Neuronal stem cell (in vitro differentiated cells): Measurements from ENCODE around the gene NKD2.
A peak's percentile ranks its signal among the peaks of the same experiment; 100 is the strongest.

Source experiments
- DNase-seq: peaks from one replicate; pipeline ENCODE4 v3.0.0-alpha.2; 2013; ENCODE audit warnings: low spot score
- H2AFZ ChIP-seq: one replicate; pipeline ENCODE4 v1.6.1; 2013; ENCODE audit warnings: mild to moderate bottlenecking, low read length, inconsistent platforms
- H2AK5ac ChIP-seq: 2 replicates; pipeline ENCODE4 v1.6.1; 2013; ENCODE audit warnings: low read depth, mild to moderate bottlenecking, inconsistent platforms, low read length, moderate library complexity, mixed read lengths
- H2BK120ac ChIP-seq: 2 replicates; pipeline ENCODE4 v1.6.1; 2013; ENCODE audit warnings: low read depth, mild to moderate bottlenecking, inconsistent platforms, low read length, moderate library complexity, mixed read lengths
- H2BK12ac ChIP-seq: one replicate; pipeline ENCODE4 v1.6.1; 2013; ENCODE audit warnings: low read length, inconsistent platforms
- H2BK15ac ChIP-seq: 2 replicates; pipeline ENCODE4 v1.6.1; 2013; ENCODE audit warnings: mild to moderate bottlenecking, low read length, inconsistent platforms, mixed read lengths
- H2BK5ac ChIP-seq: one replicate; pipeline ENCODE4 v1.6.1; 2013; ENCODE audit warnings: inconsistent platforms, mild to moderate bottlenecking, low read length, moderate library complexity
- H3K14ac ChIP-seq: one replicate; pipeline ENCODE4 v1.6.1; 2013; ENCODE audit warnings: low read length, inconsistent platforms
- H3K18ac ChIP-seq: 2 replicates; pipeline ENCODE4 v1.6.1; 2013; ENCODE audit warnings: low read length, inconsistent platforms
- H3K23ac ChIP-seq: 2 replicates; pipeline ENCODE4 v1.6.1; 2013; ENCODE audit warnings: low read depth, mild to moderate bottlenecking, mixed read lengths, low read length, inconsistent platforms; ENCODE audit not compliant: poor library complexity
- H3K27ac ChIP-seq: replicated peaks from 3 replicates; pipeline ENCODE4 v1.5.1; 2013; ENCODE audit warnings: low read length, inconsistent platforms
- H3K27me3 ChIP-seq, 3 experiments: 2 replicates each; pipeline ENCODE4 v1.6.1; 2013; ENCODE audit warnings: low read length in 3 of 3, mild to moderate bottlenecking in 2 of 3, inconsistent platforms in 1 of 3, low read depth in 1 of 3, mixed read lengths in 1 of 3, moderate library complexity in 1 of 3; ENCODE audit not compliant: control insufficient read depth in 3 of 3, insufficient read depth in 3 of 3
- H3K36me3 ChIP-seq, 2 donors: replicated peaks in 1 of 2; 2 replicates each; pipeline ENCODE4 v1.6.1; 2013; ENCODE audit warnings: low read length in 2 of 2; ENCODE audit not compliant: control insufficient read depth in 2 of 2, insufficient read depth in 2 of 2
- H3K4ac ChIP-seq: 2 replicates; pipeline ENCODE4 v1.6.1; 2013; ENCODE audit warnings: inconsistent platforms, mild to moderate bottlenecking, low read length, moderate library complexity
- H3K4me1 ChIP-seq, 2 donors: 1 replicate in 1 of 2; 2 replicates in 1 of 2; pipeline ENCODE4 v1.6.1; 2013; ENCODE audit warnings: low read length in 2 of 2, low read depth in 1 of 2; ENCODE audit not compliant: control insufficient read depth in 2 of 2, insufficient read depth in 1 of 2
- H3K4me2 ChIP-seq: one replicate; pipeline ENCODE4 v1.6.1; 2013; ENCODE audit warnings: mild to moderate bottlenecking, low read length, inconsistent platforms; ENCODE audit not compliant: insufficient read depth, poor library complexity, severe bottlenecking
- H3K4me3 ChIP-seq, 2 donors: 2 replicates each; pipeline ENCODE4 v1.5.1; 2013; ENCODE audit warnings: low read length in 2 of 2, mild to moderate bottlenecking in 2 of 2, inconsistent platforms in 1 of 2, moderate library complexity in 1 of 2
- H3K79me1 ChIP-seq: one replicate; pipeline ENCODE4 v1.6.1; 2013; ENCODE audit warnings: low read depth, mild to moderate bottlenecking, inconsistent platforms, low read length, moderate library complexity
- H3K9ac ChIP-seq: one replicate; pipeline ENCODE4 v1.6.1; 2013; ENCODE audit warnings: mild to moderate bottlenecking, low read depth, low read length, inconsistent platforms; ENCODE audit not compliant: poor library complexity
- H3K9me3 ChIP-seq, 2 donors: replicated peaks in 1 of 2; 2 replicates each; pipeline versions ENCODE3 to v1.6.1; 2013; ENCODE audit warnings: low read length in 2 of 2, mild to moderate bottlenecking in 2 of 2, inconsistent platforms in 1 of 2, low read depth in 1 of 2, mixed read lengths in 1 of 2, moderate library complexity in 1 of 2; ENCODE audit not compliant: control insufficient read depth in 2 of 2, insufficient read depth in 1 of 2
- H4K8ac ChIP-seq: one replicate; pipeline ENCODE4 v1.6.1; 2013; ENCODE audit warnings: low read depth, mild to moderate bottlenecking, inconsistent platforms, low read length, moderate library complexity
- H4K91ac ChIP-seq: one replicate; pipeline ENCODE4 v1.6.1; 2013; ENCODE audit warnings: low read length, low read depth, mild to moderate bottlenecking, inconsistent platforms; ENCODE audit not compliant: poor library complexity
- WGBS, 2 donors: extraction: QIAGEN DNeasy Blood & Tissue Kit; methylation state at CpG; one replicate each; pipeline ENCODE4 v1.1.7; 2013; ENCODE audit warnings: missing lambda C conversion rate in 2 of 2, mixed read lengths in 1 of 2; ENCODE audit not compliant: insufficient read length in 2 of 2, insufficient replicate concordance in 1 of 2; ENCODE audit errors: extremely low coverage in 2 of 2; 5-methylcytosine and 5-hydroxymethylcytosine counted together

Gene NKD2

DNA sequence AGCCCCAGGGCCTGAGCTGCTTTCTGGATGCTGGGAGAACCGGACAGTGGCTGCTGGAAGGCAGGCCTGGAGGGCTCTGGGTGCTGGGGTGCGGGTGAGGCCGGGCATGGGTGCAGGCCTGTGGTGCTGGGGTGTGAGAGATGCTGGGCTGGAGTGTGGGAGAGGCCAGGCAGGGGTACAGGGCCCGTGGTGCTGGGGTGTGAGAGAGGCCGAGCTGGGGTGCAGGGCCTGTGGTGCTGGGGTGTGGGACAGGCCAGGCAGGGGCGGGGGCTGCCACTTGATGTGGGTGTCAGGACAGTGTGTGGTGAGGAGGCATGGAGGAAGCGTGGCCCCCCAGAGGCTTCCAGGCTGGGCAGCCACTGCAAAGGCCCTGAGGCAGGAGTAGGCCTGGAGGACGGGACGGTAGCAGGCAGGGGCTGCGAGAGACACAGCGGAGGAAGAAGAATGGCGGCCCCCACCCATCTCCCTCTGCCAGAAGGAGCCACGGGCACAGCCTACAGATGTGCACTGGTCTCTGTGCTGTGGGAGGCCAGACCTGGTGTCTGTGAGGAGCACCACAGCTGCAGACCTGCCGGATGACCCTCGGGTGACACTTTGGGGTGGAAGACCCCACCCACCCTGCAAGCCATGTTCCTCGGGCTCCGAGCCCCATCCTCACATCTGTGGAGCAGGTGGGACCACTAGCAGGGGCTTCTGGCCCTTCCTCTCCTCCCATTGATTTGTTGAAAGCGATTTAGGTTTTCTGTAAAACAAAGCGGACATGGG, 9.3 kb downstream of the NKD2 start:
- H3K27ac ChIP-seq, result no peak overlapping the region
- no peaks in the 10 kb centered on the region for H3K27me3 ChIP-seq
- peak overlapping the region; percentile 76 for H3K18ac ChIP-seq
- H3K4me1 ChIP-seq, result peaks cover 10 to 11% of the 10 kb centered on the region in 2 donors
- DNase-seq, result no peak
- H4K91ac ChIP-seq, result no peak overlapping the region
- peak overlapping the region; percentile 31 for H3K23ac ChIP-seq
- no peak overlapping the region for H2BK120ac ChIP-seq
- no CpG with 5 or more reads among the region's 19 CpGs for WGBS, 2 donors
- H3K14ac ChIP-seq, result peak overlapping the region; percentile 21
- H4K8ac ChIP-seq, result no peak overlapping the region
- peak overlapping the region; percentile 70 for H3K9ac ChIP-seq
- no peak overlapping the region for H3K4me3 ChIP-seq
- H2BK5ac ChIP-seq, result peak overlapping the region; percentile 30
- peak overlapping the region; percentile 30 for H2BK15ac ChIP-seq
- no peaks in the 10 kb centered on the region for H3K9me3 ChIP-seq
- peaks cover 6% of the 10 kb centered on the region for H3K79me1 ChIP-seq
- H3K36me3 ChIP-seq, result no peaks in the 10 kb centered on the region
- peak overlapping the region; percentile 58 for H2BK12ac ChIP-seq
- H2AFZ ChIP-seq, result no peak overlapping the region
- no peak overlapping the region for H3K4me2 ChIP-seq
- peak overlapping the region; percentile 53 for H3K4ac ChIP-seq
- peak overlapping the region; percentile 63 for H2AK5ac ChIP-seq

DNA sequence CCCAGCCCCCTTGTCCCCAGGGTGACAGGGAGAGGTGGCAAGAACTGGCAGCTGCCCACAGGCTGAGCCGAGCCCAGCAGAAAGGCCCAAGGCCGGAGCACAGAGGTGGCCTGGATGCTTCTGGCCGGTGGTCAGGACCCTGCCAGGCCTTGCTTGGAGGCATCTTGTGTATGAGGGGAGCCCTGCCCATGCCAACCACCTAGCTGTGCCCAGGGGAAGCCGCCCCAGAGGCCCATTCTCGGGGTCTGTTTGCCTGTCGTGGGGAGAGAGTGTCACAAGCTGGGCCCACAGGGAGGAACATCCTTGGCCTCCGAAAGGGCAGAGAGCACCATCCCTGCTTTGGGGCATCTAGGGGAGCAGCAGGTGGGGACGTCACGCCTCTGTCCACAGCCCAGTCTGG, 10.0 kb downstream of the NKD2 start:
- Histone ChIP-seq H2BK5ac (peak overlapping the region; percentile 39), H3K9me3 (no peaks in the 10 kb centered on the region), H3K23ac (peak overlapping the region; percentile 12), H3K4me2 (no peak overlapping the region), H3K27ac (no peak overlapping the region), H4K91ac (no peak overlapping the region), H2BK12ac (no peak overlapping the region), H3K4me1 (peaks cover 10 to 11% of the 10 kb centered on the region in 2 donors), H3K9ac (no peak overlapping the region), H2BK15ac (peak overlapping the region; percentile 67), H3K79me1 (peaks cover 3% of the 10 kb centered on the region), H4K8ac (no peak overlapping the region), H2AK5ac (peak overlapping the region; percentile 14), H3K36me3 (no peaks in the 10 kb centered on the region), H3K4ac (peak overlapping the region; percentile 23), H3K4me3 (no peak overlapping the region), H3K27me3 (no peaks in the 10 kb centered on the region), H3K18ac (peak overlapping the region; percentile 76), H3K14ac (no peak overlapping the region), H2AFZ (no peak overlapping the region), H2BK120ac (no peak overlapping the region)
- WGBS, 2 donors, result no CpG with 5 or more reads among the region's 9 CpGs
- no peak for DNase-seq

DNA sequence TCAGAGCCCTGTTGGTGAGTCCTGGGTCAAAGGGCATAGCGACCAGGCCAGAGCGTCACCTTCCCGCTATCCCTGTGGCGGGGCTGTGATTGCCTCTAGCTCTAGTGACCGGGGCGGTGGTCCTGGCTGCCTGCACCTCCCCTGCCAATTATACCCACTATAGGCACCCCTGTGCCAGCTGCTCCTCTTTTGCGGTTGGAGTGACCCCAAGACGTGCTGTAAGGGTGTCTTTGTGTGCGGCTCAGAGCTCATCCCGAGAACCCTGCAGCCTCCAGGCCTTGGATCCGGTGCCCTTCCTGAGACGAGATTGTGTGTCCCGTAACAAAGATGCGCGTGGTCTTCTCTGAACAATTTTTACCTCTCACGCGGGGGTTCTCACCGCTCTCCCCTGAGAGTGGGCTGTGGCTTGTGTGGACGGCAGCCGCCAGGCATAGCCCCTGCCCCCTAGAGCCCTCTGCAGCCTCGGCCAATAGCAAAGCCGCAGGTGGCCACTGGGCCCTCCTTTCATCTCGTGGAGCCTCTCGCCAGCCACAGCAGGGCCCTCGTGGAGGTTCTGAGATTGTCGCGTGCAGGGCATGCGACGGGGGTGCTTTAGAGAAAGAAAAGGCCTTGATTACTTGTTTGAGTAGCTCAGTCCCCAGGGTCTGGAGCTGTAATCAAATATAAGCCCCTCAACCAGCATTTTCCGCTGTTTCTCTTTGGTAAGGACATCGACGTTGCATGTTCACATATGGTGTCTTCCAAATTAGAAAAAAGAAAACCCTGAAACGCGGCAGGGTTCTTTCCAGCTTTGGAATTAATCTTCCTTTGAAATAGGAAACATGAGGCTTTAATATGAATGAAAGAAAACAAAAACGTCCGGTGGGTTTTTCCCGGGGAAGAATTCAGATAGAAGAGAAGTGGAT, 10.7 kb downstream of the NKD2 start:
- Histone ChIP-seq H3K4me3 (no peak overlapping the region), H3K27me3 (no peaks in the 10 kb centered on the region), H2BK5ac (peak overlapping the region; percentile 39), H3K79me1 (peaks cover 3% of the 10 kb centered on the region), H3K14ac (no peak overlapping the region), H3K4me1 (peaks cover 10 to 11% of the 10 kb centered on the region in 2 donors), H2BK15ac (no peak overlapping the region), H3K27ac (no peak overlapping the region), H3K36me3 (no peaks in the 10 kb centered on the region), H3K4me2 (no peak overlapping the region), H2AK5ac (peak overlapping the region; percentile 14), H3K9ac (no peak overlapping the region), H3K18ac (no peak overlapping the region), H3K23ac (no peak overlapping the region), H2AFZ (peak overlapping the region; percentile 49), H2BK120ac (no peak overlapping the region), H4K8ac (no peak overlapping the region), H4K91ac (no peak overlapping the region), H3K4ac (no peak overlapping the region), H2BK12ac (no peak overlapping the region), H3K9me3 (no peaks in the 10 kb centered on the region)
- DNase-seq, result no peak
- WGBS, 2 donors, result no CpG with 5 or more reads among the region's 37 CpGs

DNA sequence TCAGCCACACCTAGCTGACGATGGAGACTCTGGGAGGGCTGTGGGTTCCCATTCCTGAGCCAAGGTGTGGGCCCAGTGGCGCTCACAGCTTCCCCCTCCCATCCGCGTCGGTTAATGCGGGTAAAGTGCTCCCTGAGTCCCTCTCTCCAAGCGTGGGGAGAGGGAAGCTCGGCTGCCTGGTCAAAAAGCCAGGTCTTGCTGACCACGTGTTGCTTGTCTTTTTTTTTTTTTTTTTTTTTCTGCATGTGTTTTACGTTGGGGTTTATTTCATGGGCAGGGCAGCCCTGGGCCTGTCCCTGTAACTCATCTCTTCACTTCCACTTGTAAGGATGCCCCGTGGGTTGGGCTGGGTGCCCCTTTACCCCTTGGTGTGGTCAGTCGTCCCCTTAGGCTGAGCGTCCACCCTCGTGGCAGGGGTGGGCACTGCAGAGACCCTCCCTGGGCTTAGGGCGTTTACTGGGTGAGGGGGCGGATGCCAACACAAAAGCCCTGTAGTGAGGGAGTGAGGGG, 11.9 kb downstream of the NKD2 start:
- DNase-seq, result no peak
- H4K8ac ChIP-seq, result no peak overlapping the region
- no peak overlapping the region for H3K9ac ChIP-seq
- H3K36me3 ChIP-seq, result no peaks in the 10 kb centered on the region
- H2BK5ac ChIP-seq, result no peak overlapping the region
- H3K4ac ChIP-seq, result no peak overlapping the region
- no peaks in the 10 kb centered on the region for H3K9me3 ChIP-seq
- H3K18ac ChIP-seq, result no peak overlapping the region
- peak overlapping the region; percentile 67 for H3K23ac ChIP-seq
- H4K91ac ChIP-seq, result no peak overlapping the region
- peaks cover 10 to 11% of the 10 kb centered on the region in 2 donors for H3K4me1 ChIP-seq
- no peak overlapping the region for H3K4me2 ChIP-seq
- H3K79me1 ChIP-seq, result peaks cover 3% of the 10 kb centered on the region
- no peaks in the 10 kb centered on the region for H3K27me3 ChIP-seq
- WGBS, 2 donors, result no CpG with 5 or more reads among the region's 16 CpGs
- H2BK15ac ChIP-seq, result no peak overlapping the region
- H2AFZ ChIP-seq, result no peak overlapping the region
- no peak overlapping the region for H2AK5ac ChIP-seq
- no peak overlapping the region for H2BK120ac ChIP-seq
- H3K4me3 ChIP-seq, result no peak overlapping the region
- H3K14ac ChIP-seq, result peak overlapping the region; percentile 2
- H2BK12ac ChIP-seq, result peak overlapping the region; percentile 82
- H3K27ac ChIP-seq, result no peak overlapping the region
